Mammary epithelial cell (primary cell): ENCODE data around the gene HMGN4.

ENCODE experiments used
- CTCF ChIP-seq, 2 donors: IDR thresholded peaks in 1 of 2; conservative IDR thresholded peaks in 1 of 2; 2 replicates each; pipeline ENCODE4 v1.5.1; 2011 to 2012; ENCODE audit warnings: inconsistent platforms in 2 of 2, low read length in 2 of 2, mild to moderate bottlenecking in 2 of 2, control low read depth in 1 of 2, low read depth in 1 of 2; ENCODE audit not compliant: insufficient read depth in 1 of 2; ENCODE audit errors: extremely low read depth in 1 of 2
- EZH2 ChIP-seq: IDR thresholded peaks from 2 replicates; pipeline ENCODE4 v1.6.1; 2012; ENCODE audit warnings: low read length, inconsistent platforms, borderline replicate concordance

GRCh38 chr6:26497610-26498009 lies 40.6 kb upstream of the HMGN4 start:
- TF ChIP-seq CTCF (conservative IDR thresholded peaks at IDR 0.05 in 1 of 2, IDR thresholded peaks at IDR 0.05 in 1 of 2; ENCODE audit: extremely low read depth in 1 of 2, insufficient read depth in 1 of 2, low read depth in 1 of 2, low read length in 2 of 2), result no peak
- TF ChIP-seq EZH2, result no peak
